Stimulated activated CD8-positive, alpha-beta memory T cell treated with anti-CD3 and anti-CD28 coated beads, Interleukin-7, amount 100 ng/mL, for 48 hours (primary cell): Measurements from ENCODE around the gene KRT39.
"Not testable (repeated sequence)": the region's sequence is repeated elsewhere in the genome, so short reads cannot be mapped to it uniquely, and the experiment has no call there.

Experiments used
- DNase-seq, 2 donors: peaks; one replicate each; pipeline ENCODE4 v3.0.0-alpha.2; 2020; ENCODE audit warnings: low read depth in 1 of 2; ENCODE audit errors: extremely low read depth in 1 of 2

KRT39 gene

DNA sequence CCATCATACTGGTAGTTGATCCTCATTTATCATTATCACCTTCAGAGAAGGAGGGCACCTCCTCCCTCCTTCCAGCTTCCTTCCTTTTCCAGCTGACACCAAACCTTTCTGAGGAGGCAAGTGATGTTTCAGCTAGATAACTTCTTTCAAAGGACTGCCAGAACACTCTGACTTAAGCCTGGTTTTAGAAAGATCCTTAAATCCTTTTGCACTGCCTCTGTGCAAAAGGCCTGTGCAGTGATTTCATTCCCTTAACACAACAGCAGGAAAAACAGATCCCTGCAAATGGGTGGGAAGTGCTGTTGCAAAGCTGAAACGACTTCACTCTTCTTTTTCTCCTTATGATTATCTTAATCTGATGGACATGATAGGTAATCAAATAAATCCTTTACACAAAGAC lies 22.2 kb downstream of the KRT39 start:
- no peak for DNase-seq

DNA sequence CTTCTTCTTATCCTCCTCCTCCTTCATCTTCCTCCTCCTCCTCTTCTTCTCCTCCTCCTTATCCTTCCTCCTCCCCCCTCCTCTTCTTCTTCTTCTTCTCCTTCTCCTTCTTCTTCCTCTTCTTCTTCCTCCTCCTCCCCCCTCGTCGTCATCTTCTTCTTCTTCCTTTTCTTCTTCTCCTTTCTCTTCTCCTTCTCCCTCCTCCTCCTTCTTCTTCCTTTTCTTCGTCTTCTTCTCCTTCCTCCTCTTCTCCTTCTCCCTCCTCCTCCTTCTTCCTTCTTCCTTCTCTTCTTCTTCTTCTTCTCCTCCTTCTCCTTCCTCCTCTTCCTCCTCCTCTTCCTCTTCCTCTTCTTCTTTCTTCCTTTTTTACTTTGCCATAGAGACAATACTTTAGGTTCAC lies 24.2 kb downstream of the KRT39 start:
- no peak for DNase-seq

DNA sequence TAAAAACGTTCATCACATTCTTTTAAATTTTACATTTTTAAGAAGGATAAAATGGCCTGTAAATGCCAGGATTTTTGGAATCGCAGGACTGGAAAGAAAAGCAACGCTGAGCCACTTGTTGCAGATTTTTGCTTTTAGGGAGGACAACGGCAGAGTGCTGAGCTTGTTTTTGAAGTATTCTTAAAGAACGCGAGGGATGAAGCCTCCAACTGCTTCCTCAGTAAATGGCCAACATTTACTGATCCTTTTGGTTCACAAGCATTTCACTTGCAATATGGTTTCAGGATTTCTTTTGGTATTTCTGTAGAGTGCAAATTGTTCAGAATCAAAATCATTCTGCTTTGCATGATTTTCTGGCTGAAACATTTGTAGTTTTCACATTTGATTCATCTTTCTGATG lies 26.5 kb downstream of the KRT39 start:
- DNase-seq = no peak

DNA sequence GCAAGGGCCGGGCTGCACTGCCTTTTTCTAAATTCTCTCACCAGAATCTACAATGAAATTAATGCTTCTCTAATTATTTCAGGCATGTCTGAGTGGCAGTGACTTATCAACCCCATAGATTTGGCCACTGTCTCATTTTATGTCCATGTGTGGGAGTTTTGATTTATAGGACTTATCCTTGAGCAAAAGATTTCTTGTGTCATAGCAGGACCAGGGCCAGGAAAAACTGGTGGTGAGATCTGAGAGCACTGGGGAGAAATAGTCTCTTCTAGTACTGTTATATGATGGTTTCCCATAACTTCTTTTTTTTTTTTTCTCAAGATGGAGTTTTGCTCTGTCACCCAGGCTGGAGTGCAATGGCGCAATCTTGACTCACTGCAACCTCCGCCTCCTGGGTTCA lies 27.8 kb downstream of the KRT39 start:
- no peak for DNase-seq

DNA sequence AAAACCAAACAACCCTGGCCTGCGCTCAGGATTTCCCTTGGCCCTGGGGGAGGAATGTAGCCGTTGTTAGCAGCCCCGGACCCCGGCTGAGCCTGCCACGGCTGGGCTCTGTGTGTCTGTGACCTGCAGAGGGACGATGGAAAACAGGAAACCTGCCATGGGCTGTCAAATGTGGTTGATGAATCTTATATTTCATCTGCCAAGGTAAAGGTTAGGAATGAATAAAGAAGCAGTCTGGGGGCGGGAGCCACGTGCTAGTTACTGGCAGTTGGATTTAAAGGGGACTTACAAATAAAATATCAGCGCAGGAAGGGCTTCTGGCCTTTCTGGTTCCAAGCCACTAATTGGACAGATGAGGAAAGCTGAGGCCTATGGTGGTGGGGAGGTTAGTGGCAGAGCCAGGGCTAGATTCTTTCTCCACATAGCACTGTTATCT lies 29.3 kb downstream of the KRT39 start, which contains the start of gene KRT23:
Gene KRT23, minus strand, starts transcription at position 263 of the 436 bp plus-strand sequence. CDS start 1,043 bp downstream, outside the sequence.
- DNase-seq = no peak

DNA sequence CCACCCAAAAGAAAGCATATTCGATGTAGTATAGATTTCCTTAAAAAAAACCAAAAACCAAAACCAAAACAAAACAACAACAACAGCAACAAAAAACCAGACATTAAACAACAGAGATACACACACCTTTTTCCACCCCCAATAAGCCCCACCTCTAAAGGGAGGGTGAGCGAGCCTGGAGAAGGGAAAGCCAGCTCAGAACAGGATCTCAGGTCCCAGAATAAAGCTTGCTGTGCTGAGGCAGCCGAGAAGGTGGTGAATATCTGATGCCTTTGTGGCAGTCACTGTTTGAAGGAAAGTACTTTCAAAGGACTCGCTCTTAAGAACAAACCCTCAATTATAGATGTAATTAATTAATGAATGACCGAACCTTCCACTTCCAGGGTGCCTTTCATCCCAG lies 29.8 kb downstream of the KRT39 start:
- no peak for DNase-seq

DNA sequence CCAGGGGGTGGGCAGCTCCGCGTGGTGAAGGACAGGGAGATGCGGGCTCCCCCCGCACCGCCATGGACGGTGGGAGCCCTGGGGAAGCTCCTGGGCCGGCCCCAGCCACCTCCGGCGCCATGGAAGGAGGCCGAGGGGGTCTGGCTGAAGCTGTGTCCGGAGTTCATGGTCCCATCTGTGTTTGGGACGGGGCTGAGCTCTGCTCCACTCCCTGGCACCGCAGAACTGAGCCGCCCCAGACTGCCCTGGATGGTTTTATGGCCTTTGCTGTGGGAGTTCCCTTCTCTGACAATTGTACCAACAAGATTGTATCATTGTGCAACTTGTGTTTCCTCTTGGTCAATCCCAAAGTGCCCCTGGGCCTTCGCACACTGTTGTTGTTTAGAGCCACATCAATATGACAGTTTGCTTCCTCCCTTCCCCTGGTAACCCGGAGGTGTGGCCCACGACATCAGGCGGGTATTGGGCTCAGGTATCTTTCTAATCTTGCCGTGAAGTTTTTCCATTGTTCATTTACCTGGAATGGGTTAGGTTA lies 30.2 kb downstream of the KRT39 start:
- no peak for DNase-seq

DNA sequence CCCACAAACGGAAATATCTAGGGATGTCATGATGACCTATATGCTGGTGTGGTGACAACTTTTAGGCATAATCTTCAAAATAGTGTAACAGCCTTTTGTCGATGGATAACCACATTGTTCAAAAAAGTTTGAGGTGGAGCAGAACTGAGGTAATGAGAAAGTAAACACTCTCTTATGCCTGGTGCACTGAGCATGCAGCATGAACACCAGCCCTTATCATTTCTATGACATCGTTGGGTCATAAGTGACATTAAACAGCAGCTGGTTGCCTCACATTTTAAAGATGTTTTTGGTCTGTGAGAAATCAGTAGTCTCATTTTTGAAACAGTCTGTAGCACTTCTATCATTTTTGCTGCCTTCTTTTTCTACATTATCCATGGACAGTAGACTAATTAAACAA lies 31.1 kb downstream of the KRT39 start:
- no peak for DNase-seq

DNA sequence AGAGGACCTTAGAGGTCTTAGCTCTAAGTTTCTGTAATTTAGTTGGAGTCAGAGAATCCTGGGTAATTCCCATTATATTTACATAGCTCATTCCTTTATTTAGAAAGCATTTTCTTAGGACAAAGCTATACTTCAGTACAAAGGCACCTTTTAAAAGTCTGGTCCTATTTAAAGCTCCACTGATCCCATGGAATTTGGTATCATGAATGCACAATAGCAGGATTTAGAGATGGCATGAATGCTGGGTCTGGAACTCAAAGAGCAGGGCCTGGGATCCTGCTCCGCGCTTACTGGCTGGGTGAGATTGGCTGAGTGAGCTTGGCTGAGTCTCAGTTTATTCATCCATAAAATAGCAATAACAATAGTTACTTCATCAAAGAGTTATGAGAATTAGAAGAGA lies 34.1 kb downstream of the KRT39 start:
- no peak for DNase-seq

DNA sequence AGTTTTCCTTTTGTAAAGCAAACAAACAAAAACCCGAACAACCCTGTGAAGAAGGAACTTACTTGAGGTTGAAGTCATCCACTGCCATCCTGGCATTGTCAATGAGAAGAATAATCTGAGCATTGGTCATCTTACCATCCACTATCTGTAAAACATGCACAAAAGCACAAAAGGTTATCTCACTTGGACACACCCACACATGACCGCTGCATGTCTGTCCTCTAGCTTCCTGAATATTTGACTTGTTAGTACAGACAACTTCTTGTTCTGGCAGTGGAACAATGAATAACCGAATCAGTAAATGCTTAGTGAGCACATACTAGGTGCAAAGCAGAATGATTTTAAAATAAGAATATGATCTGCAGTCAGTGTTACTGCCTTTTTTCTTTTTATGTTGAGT lies 35.4 kb downstream of the KRT39 start:
- DNase-seq = no peak

DNA sequence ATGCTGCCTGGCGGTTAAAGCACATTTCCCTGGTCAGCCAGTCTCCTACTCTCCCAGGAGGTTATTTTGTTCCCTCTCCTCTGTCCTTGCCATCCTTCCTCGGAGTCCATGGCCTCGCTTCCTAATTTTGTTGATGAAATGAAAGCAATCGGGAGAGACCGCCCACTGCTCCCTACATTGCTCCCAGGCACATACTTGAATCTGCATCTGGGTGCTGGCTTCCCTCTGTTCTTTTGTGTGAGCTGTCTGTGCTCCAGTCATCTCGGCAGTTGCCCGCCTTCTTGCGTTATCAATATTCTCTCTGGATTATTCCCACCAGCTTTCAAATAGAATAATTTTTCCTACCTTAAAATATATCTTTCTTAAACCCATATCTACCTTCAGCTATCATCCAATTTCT lies 40.4 kb downstream of the KRT39 start:
- DNase-seq = no peak

DNA sequence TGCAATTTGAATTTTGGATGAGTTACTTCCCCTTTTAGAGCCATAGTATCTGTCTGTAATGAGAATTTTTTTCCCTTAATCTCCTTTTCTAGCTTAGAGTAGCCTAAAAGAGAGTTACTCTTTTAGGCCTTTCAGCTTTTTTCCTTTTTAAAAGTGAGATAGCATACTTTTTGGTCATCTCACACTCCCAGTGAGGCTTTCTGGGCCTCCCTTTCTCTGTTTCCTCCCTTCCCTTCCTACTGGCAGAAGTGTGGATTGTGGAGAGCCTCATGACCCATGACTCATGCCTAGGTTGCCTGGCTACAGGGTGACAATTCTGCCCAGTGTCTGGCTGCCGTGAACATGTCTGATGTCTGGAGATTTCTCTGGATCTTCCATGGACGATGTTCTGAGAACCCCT lies 44.5 kb downstream of the KRT39 start:
- DNase-seq = no peak

DNA sequence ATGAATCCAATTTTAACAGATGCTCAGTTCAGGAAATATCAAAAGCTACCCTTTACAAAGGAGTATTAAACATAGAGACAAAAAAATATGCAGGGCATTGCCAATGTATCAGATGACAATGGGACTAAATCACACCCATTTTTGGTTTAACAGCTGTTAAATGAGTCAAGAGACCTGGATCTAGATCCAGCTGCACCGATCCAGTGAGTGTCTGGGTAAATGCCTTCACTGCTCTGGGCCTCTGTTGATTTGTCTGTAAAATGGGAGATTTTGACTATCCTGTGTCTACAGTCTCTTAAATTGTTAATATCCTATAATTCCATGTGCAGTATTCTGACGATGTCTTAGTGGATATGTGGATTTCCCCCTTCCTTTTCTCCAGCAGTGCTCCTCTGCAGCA lies 45.7 kb downstream of the KRT39 start:
- no peak for DNase-seq

DNA sequence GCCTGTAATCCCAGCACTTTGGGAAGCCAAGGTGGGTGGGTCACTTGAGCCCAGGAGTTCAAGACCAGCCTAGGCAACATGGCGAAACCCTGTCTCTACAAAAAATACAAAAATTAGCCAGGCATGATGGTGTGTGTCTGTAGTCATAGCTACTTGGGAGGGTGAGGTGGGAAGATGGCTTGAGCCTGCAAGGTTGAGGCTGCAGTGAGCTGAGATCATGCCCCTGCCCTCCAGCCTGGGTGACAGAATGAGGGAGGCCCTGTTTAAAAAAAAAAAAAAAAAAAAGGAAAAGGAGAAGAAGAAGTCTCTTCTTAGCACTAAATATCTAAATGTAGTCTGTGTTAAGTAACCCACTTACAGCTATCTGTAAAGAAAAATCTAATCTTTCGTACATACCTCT lies 49.6 kb downstream of the KRT39 start:
- not testable (repeated sequence) for DNase-seq

DNA sequence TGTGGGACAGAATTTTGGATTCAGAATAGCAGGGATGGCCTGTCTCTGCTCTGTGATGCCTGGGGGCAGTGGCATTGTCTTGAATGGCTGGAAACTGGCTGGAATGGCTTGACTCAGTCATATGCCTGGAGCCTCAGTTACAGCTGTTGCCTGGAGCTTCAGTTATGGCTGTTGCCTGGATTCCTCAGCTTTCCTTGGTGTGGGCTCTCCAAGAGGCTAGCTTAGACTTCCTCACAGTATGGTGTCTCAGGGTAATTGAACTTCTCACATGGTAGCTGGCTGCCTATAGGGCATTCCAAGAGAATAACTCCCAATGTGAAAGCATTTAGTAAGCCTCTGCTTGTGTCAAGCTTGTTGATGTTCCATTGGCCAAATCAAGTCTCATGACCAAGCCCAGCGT lies 50.4 kb downstream of the KRT39 start:
- no peak for DNase-seq

DNA sequence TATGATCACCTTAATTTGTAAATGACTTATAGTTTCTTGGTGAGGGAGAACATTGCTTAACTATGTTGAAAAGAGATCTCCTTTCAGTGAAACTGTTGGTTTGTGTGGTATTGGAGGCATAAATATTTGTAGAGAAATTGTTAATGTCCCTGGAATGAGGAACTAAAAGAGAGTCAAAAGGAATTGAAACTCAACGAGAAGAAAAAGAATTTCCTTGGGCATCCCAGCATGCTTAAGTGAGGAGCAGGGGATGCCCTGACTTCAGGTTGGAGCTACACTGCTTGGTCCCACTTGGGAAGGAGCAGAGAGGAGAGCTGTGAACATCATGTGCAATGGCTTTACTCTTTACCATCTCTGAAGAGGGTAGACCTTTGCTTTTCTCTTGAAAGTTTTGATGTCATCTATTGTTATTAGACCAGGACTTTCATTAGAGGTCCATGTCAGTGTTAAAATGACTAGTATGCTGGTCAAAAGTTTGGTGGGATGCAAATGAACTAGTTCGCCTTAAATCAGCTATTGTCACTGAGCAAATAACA lies 51.0 kb downstream of the KRT39 start:
- no peak for DNase-seq

DNA sequence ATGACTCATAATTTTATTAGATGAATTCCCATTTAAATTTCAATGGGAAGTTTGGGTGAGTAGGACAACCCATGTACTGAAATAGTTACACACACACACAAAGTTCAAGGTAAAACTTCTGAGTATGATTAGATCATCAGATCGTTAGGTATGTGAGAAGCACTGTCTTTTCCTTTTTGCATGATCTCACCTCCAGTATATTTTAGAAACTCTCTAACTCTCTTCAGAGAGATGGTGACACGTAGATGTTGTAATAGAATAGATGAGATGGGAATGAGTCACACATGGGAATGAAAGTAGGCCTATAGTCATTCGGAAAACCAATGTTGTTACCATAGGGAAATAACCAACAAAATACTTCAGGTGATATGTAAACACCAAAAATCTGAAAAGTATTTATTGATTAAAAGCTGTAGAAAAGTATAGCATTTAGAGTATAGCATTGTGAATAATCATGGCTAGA lies 51.5 kb downstream of the KRT39 start:
- DNase-seq = no peak

DNA sequence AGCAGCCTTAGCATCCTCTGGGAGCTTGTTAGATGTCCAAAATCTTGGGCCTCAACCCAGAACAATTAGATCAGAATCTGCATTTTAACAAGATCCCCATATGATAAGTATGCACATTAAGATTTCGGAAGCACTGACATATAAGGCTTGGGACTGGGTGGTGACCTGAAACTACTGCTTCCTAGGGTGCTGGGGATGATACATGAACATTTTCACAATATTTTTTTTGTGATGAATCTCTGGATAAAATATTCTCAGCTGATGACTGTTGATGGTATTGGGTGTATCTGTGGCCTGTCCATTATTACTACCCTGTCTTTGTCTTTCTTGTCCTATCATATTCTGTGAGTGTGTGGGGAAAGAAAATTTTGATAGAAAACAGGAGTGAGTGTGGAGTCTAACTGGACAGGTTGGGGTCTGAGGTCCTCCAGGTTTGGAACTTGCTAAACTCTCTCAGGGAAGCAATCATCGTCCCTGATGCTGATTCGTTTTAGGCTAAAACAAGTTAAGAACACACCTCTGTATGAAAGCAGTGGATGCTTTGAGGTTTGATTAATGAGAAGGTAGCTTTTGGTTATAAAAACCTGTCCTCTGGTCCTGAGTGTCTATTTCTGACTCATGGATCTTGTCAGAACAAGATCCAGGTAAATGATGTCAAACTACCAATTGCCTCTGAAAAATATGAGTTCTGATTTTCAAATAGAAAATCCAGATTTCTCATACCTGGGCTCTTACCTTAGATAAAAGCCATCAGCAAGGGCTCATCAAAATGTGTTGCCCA lies 52.5 kb downstream of the KRT39 start:
- no peak for DNase-seq

DNA sequence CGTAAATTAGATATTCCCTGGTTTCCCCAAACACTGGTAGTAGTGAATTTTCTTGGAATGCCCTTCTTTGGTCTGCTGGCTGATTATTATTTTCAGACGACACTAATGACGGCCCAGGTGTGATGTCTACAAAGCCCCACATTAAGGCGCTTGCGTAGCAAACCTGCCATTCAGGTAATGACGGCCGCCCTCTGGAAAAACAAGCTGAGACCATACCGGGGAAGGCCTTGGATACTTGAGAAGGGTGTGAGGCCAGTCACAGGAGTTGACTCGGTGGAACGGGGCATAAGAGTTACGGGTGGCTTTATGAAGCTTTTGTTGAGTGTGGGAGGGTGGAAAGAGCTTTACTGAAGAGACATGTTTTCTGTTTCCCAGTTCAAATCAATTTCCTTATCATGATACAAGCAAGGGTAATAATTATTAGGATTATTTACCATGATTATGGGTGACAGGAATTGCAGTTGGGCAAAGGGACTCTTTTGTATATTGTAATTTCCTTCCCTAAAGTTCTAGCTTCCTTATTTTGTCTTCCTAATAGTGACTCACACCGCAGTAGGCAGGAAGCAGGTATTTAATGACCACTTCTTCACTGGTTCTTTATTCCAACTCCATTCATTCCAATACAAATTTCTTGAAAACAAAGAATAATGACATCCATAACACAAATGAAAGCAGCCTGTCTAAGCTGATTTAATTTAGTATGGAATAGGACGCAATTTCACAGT lies 54.1 kb downstream of the KRT39 start:
- DNase-seq = no peak

DNA sequence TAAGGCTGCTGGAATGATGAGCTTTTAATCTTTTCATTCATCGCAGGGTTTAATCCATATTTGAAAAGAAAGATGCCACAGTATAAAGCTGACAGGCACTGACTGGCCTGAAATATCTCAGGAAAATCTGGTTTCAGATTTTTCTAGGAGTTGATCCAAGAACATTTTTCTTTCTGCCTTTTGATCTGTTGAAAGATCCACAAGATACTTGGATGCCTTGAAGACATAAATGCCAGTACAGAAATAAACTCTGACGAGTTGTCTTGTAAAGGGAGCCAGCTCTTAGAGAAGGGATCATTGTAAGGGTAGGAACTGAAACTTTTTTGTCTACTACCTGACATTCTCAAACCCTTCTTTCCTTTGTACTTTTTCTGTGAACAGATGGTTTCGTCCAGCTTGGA lies 56.3 kb downstream of the KRT39 start:
- DNase-seq = no peak

DNA sequence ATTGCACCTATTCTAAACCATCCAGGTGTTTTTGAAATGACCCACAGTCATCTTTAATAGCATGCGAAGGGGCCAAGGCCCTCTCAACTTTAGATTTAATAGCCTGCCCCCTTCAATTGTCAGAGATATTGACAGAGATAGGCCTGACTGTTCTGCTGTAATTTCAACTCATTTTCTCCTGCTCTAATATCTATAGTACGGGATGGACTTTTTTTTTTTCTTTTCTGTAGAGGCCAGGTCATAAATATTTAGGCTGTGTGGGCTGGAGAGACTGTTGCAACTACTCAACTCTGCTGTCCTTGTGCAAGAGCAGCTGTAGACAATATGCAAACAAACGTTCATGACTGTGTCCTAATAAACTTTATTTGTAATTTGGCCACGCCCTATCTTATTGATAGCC lies 57.0 kb downstream of the KRT39 start:
- DNase-seq = no peak

DNA sequence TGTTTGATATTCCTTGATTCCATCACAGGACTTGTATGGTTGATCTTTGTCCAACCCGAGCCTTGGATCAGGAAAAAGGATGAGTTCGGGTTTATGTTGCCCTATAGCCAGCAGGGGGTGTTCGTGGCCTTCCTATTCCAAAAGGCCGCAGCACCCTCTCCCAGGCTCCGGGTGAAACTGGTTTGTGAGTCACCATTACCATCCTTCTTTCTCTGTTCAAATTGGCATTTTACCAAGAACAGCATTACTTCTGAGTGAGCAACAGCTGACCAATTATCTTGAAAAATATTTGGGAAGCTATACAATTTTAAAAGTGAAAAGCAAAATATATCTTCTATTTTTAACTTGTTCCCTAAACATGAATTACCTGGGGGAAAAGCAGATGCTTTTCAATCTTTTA lies 57.4 kb downstream of the KRT39 start:
- peak; percentile 31 to 53 for DNase-seq
